ENCODE data around the gene PTGIS.

Gene PTGIS

DNA sequence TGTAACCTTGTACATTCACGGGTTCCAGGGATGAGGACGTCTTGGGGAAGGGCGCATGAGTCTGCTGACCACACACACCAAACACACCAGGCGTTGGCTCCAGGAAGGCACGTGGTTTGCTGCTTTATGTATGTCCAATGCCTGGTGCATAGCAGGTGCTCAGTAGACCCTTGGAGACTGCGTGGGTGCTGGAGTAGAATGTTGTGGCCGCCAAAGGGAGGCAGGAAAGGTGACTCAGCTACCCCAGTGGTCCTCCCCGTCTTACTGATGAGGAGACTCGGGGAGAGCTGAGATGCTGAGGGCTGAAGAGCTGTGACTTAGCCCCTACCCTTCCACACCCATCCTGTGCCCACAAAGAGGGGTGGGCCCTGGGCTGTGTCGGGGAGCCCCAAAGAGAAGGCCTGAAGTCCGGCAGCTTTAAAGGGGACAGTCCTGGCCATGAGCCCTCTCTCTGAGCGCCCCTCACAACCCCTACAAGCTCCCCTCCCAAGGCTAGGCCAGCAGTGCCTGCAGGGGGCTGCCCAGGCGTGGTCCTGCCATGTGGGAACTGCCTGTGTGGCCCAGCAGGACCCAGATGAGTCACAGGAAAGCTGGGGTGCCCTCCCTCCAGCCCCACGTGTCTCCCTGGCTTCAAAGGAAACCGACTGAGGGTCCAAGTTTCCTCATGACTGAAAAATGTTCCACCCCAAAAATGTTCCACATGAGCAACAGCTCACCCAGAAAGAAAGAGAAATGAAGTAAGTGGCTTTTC, 28.0 kb upstream of the PTGIS start:
- in situ Hi-C loops (cut with HindIII; ENCODE audit: low sequenced_read_pairs), result no loop called here

DNA sequence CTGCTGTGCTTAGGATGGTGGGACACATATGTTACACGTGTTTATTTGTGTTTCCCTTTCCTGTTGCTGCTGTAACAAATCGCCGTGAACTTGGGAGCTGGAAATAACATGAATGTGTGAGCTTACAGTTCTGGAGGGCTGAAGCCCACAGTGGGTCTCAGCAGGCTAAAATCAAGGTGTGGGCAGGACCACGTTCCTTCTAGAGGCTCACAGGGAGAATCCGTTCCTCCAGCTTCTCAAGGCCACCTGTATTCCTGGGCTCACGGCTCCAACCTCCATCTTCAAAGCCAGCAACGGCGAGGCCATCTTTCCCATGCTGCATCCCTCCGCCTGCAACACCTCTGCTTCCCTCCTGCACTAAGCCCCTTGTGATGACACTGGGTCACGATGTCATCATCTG, 27.4 kb upstream of the PTGIS start:
- in situ Hi-C loops (cut with HindIII; ENCODE audit: low sequenced_read_pairs), result no loop called here

DNA sequence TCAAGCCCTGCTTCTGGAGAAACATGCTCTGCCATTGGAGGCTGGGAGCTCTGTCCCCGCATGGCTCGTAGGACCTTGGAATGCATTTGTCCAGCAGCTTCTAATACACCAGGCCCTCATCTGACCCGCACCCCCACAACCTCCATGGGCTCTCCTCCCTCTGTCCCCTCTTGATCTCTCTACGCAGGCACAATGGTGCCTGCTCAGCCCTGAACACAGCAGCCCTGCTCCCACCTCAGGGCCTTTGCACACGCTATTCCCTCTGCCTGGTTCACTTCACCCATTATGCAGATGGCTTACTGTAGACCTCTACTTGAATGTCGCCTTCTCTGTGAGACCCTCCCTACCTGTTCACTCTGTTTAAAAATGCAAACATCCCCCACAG, 27.0 kb upstream of the PTGIS start:
- in situ Hi-C loops (cut with HindIII; ENCODE audit: low sequenced_read_pairs), result no loop called here

DNA sequence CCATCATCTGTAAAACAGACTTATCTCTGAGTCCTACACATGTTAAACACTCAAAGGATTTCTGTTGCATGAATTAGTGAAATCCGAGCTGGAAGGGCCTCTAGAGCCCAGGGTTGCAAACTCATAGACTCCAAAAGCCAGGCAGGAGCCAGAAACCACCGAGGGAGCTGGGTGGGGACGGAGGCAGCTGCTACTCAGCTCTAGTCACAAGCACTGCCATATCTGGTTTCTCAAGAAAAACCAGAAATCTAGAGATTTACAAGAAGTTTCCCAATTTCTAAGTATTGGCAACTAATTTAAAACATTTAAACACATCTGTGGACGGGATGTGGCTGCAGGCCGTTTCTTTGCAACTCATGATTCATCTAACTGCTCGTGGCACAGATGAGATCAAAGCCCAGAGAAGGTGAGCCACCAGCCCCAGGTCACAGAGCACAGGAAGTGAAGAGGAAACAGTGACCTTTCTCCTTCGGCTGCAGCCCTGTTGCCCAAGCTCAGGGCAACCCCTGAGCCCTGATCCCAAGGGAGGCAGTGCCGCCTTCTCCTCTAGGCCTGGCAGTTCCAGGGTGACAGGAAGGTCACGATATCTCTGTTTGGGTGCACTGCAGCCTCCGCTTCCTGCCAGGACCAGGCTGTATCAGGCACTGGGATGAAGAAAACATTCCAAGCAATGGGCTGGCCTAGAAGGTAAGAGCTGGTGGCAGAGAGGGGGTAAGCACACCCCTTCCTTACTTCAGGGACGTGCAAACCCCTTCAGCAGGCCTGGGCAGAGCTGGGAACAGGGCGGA, 26.4 kb upstream of the PTGIS start:
- in situ Hi-C loops (cut with HindIII; ENCODE audit: low sequenced_read_pairs), result no loop called here

DNA sequence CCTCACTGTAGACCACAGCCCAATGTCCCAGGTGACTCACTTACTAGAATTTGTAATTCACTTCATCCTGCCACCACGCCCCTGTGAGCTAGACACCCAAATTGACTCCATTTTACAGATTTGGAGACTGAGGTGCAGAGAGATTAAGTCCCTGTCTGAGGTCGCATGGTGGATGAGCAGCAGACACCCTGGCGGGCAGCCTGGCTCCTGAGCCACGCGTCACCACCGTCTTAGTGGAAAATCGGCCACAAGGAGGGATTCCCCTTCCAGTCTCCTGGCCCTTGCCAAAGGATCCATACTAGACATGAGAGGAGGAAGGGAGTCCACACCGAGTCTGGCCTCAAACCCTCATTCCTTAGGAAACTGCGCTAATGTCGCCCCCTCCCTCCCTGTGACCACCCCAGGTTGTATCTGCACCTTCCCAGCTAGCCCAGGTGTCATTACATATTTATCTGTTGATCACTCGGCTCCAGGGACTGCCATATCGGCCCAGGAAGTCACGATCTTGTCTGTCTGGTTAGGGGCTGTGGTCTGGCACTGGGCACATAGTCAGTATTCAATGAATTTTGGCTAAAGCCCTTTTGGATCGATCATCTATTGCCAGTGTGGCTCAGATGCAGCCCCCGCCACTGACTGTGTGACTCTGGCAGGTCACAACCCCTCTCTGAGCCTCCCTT, 25.7 kb upstream of the PTGIS start:
- in situ Hi-C loops (cut with HindIII; ENCODE audit: low sequenced_read_pairs), result no loop called here

DNA sequence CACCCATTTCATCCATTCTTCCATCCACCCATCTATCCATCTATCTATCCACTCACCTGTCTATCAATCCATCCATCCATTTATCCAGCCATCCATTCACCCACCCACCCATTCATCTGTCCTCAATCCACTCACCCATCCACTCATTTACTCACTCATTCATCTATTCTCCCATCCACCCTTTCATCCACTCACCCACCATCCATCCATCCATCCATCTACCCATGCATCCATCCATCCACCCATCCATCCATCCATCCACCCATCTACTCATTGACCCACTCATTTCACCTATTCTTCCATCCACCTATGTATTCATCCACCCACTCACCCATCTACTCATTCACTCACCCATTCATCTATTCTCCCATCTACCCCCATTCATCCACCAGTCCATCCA, 24.2 kb upstream of the PTGIS start:
- in situ Hi-C loops (cut with HindIII; ENCODE audit: low sequenced_read_pairs), result no loop called here

DNA sequence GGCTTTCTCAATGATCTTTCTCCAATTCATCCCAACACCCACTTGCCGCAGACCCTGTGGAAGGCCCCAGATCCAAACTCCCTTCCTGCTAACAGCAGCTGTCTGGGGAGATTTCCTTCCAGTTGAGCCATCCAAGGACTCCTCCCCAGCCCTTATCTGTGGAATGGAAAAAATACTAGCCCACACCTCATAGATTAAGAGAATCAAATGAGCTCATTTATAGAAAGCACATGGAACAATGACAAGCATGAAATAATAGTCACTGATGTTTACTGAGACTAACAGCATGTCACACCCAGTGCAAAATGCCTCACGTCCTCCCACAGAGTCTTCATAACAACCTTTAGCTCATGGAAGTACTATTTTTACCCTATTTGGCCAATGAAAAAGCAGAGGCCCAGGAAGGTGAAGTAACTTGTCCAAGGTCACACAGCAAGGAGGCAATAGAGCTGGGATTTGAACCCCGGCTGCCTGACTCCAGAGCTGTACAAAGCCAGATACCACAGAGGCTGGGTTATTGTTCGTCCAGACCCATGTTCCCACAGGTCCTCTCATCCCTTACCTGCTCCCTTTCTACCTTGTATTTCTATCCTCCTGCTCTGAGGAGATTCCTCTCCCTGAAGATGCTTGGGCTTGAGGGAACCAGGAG, 23.4 kb upstream of the PTGIS start:
- in situ Hi-C loops (cut with HindIII; ENCODE audit: low sequenced_read_pairs), result no loop called here

DNA sequence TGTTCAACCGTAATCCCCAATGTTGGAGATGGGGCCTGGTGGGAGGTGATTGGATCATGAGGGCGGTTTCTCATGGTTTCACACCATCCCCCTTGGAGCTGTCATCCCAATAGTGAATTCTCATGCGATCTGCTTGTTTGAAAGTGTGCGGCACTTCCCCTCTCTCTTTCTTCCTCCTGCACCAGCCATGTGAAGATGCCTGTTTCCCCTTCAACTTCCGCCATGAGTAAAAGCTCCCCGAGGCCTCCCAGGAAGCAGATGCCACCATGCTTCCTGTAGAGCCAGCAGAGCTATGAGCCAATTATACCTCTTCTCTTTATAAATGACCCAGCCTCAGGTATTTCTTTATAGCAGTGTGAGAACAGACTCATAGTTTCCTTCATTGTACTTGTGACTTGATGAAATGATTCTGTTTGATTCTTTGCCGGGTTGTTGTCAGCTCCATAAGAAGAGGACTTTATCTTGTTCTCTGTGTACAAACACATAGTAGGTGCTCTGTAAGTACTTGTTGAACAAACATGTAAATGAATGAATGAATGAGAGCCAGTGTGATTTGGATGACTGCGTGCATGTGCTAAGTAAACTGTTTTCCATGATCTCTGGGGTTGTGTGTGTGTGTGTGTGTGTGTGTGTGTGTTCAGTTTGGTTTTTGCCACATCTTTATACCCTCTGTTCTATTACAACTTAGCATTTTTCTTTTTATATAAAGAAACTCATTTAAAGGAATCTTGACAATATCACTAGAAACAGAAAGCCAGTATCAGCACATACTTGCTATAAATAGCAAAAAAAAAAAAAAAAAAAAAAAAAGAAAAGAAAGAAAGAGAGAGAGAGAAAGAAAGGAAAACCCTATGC, 22.5 kb upstream of the PTGIS start:
- in situ Hi-C loops (cut with HindIII; ENCODE audit: low sequenced_read_pairs), result no loop called here

DNA sequence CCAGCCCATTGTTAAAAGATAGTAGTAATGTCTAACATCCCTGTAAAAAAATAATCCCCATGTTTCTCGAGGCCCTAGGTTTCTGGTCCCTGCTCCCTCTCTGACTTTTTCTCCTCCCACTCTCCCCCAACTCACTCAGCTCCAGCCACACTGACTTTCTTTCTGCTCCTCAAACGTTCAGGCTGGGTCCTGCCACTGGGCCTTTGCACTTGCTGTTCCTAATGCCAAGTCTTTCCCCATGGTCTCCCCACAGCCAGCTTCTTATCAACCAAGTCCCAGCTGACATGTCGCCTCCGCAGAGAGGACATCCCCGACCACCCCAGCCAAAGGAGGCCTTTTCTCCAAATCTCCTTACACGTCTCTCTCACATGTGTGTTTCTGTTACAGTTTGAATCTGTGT, 21.8 kb upstream of the PTGIS start:
- in situ Hi-C loops (cut with HindIII; ENCODE audit: low sequenced_read_pairs), result no loop called here

DNA sequence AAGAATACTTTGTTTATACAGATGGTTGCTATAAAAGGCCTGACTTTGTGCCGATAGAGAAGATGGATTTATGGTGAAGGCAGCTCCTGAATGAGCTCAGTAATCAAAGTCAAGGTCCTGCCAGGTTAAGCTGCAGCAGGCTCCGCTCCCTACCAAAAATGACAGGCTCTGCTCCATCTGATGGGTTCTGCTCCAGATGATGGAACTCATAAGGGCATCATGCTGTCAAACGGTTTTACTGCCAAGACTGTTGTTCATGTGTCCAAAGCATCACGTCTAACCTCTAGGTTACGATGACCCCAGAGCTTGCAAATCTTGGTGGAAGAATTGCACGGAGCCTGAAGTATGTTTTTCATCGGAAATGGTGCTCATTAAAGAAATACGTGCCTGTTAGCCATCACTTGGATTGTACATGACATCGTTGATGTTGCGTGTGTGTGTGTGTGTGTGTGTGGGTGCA, 19.2 kb upstream of the PTGIS start:
- in situ Hi-C loops (cut with HindIII; ENCODE audit: low sequenced_read_pairs), result no loop called here

DNA sequence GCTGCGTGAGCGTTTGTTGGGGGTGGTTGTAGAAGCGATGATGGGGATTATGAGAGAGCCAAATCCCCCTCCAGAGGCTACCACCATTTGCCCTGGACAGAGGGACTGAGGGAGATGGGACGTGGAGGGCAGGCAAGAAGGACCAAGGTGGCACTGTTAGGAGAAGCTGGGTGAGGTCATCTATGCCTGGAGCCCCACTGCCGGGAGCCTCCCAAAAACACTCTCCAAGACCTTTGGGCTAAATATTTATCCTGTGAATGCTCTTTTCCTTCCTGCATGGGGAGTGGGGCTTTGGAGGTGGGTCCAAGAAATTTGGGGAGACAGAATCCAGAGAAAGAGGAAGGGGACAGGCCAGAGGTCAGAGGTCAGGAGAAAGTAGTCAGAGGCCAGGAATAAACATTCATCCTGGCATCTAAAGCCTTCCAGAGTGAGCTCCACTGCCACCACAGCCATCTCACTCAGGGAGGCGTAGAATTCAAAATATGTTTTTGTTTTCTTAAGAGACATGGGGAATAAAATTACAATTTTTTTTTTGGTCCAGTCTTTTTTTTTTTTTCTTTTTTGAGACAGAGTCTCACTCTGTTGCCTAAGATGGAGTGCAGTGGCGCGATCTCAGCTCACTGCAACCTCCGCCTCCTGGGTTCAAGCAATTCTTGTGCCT, 17.8 kb upstream of the PTGIS start:
- in situ Hi-C loops (cut with HindIII; ENCODE audit: low sequenced_read_pairs), result no loop called here

DNA sequence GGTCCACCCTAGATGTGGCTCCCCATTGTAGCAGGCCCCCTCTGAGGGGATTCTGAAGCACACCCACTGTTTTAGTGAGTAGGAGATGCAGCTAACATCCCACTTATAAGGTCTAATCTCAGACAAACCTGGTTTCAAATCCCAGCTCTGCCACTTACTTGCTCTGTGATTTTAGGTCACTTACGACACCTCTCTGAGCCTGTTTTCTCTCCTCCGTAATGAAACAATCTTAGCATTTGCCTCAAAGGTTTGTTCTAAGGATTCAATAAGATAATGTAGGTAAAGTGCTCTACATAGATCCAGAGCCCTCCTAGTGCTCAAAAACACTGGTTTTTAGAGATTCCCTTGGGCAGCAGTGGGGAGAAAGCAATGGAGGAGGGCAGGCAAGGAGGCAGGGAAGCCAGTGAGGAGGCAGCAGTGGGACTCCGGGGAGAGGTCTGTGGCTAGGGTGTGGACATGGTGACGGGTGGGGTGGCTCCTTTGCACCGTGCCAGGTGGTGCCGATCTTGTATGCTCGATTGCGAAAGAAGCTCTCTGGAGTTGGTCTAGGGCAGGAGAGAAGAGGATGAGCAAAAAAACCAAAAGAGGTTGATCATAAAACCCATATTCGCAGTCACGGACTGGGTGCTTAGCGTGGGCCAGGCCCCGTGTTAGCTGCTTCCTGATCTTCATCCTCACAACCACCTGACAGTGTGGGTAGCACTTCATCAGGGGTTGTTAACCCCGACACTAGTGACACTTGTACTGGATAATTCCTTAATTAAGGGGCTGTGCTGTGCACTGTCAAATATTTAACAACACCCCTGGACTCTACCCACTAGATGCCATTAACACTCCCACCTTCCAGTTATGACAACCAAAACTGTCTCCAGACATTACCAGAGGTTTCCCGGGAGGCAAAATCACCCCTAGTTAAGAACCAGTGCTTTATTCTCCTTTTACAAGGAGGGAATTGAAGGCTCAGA, 16.8 kb upstream of the PTGIS start:
- in situ Hi-C loops (cut with HindIII; ENCODE audit: low sequenced_read_pairs), result no loop called here

DNA sequence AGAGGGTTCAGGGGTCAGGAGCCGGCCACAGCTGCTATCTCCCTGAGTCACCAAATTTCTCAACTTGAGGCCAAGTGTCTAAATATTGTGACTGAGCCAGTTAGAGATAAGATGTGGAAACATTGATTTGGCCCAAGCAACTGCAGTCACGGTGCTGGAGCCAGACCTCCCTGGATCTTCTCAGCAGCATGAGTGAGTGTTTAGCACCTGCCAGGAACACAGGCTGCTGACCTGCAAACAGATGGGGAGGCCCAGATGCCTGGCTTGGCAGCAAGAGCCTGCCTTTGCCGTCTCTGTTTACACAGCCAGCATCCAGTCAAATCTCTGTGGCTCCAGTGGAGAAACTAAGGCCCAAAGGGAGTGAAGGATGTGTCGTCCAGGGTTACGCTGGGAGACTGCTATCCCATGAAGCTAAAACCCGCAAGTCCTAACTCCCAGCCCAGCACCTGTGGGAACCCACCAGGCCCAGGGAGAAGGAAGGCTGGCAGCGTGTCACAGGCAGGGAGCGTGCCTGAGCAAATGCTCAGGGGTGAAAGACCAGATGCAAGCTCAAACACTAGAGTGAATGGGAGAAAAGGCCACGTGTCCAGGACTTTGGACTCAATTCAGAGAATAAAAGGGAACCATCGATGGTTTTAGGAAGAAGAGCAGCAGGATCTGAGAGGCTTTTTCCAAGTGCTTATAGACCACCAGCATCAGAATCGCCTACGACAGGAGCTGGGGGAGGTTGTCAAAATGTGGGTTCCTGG, 15.9 kb upstream of the PTGIS start:
- in situ Hi-C loops (cut with HindIII; ENCODE audit: low sequenced_read_pairs), result no loop called here

DNA sequence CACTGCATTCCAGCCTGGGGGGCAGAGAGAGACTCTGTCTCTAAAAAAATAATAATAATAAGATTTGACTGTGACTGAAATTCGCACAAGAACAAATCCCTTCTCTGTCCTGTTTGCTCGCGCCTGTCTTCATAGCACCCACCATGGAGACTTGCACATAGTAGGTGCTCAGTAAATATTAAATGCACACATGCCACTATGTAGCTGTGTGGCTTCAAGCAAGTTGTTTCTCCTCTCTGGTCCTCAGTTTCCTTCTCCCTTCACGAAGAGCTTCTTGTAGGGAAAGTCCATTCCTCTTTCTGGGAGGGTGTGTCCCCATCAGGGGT, 15.4 kb upstream of the PTGIS start:
- in situ Hi-C loops (cut with HindIII; ENCODE audit: low sequenced_read_pairs), result no loop called here

DNA sequence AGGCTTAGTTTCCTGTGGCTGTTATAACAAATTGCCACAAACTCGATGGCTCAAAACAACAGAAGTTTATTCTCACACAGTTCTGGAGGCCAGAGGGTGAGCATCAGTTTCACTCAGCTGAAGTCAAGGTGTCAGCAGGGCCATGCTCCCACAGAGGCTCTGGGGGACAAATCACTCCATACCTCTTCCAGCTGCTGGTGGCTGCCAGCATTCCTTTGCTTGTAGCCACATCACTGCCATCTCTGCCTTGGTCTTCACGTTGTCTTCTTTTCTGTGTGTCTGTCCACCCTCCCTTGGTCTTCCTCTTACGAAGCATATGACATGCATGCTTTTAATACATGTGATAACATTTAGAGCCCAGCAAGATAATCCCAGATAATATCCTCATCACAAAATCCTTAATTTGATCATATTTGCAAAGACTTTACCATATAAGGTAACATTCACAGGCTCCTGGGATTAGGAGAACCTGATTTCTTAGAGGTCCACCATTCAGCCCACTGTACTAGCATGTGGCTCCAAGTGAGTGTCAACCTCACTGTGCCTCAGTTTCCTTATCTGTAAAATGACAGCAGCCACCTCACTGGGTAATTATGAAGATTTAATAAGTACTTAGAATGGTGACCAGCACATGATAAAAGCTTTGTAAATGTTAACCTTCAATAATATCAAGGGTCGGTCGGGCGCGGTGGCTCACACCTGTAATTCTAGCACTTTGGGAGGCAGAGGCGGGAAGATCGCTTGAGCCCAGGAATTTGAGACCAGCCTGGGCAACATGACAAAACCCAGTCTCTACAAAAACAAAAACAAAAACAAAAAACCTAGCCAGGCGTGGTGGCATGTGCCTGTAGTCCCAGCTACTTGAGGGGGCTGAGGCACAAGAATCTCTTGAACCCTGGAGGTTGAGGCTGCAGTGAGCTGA, 14.7 kb upstream of the PTGIS start:
- in situ Hi-C loops (cut with HindIII; ENCODE audit: low sequenced_read_pairs), result no loop called here

DNA sequence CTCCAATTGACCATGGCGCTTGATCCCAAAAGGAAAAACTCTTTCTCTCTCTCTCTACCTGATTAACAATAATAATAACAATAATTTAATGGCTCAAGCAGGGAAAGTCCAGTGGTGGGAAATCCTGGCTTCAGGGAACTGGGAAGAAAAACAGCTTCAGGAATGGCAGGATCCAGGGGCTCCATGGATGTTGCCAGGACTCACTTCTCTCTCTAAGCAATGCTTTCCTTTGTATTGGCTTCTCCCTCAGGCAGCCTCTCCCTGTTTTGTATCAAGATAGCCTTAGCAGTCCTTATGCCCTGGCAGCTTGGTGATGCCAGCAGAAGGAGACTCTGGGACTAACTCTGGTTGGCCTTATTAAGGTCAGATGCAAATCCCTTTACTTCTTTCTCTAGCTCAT, 13.5 kb upstream of the PTGIS start:
- in situ Hi-C loops (cut with HindIII; ENCODE audit: low sequenced_read_pairs), result no loop called here

DNA sequence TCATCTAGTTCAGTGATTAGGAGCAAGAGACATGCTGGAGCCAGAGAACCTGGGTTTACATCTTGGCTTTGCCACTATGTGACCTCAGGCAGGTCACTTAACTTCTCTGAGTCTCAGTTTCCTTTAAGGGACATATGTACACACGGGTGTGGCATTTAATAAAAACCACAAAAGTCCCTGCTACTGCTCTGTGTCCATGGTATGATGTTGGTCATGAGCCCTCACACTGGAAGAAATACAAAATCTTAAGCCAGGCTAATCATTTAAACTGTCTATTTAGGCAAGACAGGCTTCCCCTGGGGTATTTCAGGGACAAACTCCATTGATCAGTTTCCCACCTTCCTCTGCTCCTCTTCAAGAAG, 12.9 kb upstream of the PTGIS start:
- in situ Hi-C loops (cut with HindIII; ENCODE audit: low sequenced_read_pairs), result no loop called here

Measured in endothelial cell of hepatic sinusoid (primary cell).